ENCODE results near the gene E2F3. TPM values are rescaled to one million over a fixed set of nuclear protein-coding genes. Genes with fewer than 3 reads are reported as not detected.
"Not testable (repeated sequence)": the region's sequence is repeated elsewhere in the genome, so short reads cannot be mapped to it uniquely, and the experiment has no call there.

E2F3 gene
- total RNA-seq, 1 donor from 2014 or later: 39.1 TPM

DNA sequence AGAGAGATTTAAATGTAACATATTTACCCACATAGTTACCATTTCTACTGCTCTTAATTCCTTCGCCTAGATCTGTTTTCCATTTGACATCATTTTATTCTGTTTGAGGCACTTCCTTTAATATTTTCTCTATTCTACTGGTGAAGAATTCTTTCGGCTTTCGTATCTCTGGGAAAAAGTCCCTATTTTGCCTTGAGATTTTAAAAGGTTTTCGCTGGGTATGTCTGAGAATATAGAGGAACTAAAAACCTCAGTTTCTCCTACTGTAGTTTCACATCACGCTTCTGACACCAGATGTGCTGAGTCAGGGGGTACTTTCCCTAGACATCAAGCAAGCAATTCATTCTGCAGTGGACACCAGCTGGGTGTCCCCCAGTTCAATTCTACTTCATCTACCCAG is 61.7 kb downstream of the E2F3 start:
- intact Hi-C loops (cut with micrococcal nuclease): no loop called here

DNA sequence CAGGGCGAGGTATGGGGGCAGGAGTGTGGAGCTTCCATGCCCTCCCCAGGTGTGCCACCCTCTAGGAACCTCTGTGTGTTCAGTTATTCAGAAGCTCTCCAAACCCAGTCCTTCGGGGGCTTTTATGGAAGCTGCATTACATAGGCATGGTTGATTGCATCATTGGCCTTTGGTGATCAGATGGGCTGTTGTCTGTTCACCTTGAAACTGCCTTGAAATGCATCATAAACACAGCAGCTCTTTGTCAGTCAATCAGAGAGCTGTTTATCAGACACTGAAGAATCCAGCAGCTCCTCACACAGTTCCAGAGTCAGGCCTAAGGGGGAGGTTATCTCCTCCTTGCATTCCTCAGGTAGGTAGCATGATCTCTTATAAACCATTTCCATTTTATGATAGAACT is 62.4 kb downstream of the E2F3 start:
- intact Hi-C loops (cut with micrococcal nuclease): no loop called here

DNA sequence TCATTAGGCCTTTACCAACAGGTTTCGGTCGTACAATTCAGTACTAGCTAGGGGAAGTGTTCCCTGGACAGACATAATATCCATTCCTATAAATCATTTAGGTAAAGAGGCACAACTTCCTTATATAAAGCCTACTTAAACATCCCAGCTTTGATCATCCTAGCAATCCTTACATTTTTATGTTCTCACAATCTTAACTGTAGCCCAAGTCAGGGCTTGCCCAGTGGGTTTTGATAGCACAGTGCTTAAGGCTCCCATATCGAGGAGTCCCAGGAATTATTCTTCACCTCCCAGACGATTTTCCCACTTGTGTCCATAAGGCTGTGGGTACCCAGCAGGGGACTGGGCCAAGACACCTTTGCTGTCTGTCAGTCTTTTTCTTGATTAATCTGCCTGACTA is 63.2 kb downstream of the E2F3 start:
- intact Hi-C loops (cut with micrococcal nuclease): no loop called here

DNA sequence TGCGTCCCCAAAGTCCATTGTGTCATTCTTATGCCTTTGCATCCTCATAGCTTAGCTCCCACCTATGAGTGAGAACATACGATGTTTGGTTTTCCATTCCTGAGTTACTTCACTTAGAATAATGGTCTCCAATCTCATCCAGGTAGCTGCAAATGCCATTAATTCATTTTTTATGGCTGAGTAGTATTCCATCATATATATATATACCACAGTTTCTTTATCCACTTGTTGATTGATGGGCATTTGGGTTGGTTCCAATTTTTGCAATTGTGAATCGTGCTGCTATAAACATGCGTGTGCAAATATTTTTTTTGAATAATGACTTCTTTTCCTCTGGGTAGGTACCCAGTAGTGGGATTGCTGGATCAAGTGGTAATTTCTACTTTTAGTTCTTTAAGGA is 63.9 kb downstream of the E2F3 start:
- intact Hi-C loops (cut with micrococcal nuclease): not testable (repeated sequence)

DNA sequence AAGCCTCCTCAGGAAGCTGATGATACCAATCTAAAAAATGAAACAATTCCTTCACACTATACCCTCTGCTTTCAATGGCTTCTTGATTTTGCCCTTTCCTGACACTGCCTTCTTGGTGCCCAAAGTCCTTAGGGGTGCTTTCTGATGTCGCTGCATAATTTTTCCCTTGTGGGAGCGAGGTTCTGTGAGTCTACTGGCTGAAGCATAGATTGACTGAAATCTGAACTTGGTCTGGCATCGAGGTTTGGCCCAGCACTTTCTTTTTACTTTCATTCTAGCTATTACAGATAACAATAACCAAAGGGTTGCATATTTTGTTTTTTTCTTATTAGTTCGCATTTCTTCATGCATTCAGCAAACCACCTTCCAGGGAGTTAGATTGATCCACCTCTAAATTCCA is 65.8 kb downstream of the E2F3 start:
- intact Hi-C loops (cut with micrococcal nuclease): no loop called here

DNA sequence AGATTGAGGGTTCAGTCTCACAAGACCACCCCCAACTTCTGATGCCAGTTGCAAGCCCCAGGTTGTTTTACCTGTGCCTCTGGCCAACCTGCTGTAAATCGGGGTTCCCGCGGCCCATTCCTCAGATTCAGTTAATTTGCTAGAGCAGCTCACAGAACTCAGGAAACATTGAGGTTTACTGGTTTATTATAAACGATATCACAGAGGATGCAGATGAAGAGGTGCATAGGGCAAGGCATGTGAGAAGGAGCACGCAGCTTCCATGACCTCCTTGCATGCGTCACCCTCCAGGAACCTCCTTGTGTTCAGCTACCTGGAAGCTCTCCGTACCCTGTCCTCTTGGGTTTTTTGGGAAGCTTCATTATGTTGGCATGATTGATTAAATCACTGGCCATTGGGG is 66.5 kb downstream of the E2F3 start:
- intact Hi-C loops (cut with micrococcal nuclease): no loop called here

DNA sequence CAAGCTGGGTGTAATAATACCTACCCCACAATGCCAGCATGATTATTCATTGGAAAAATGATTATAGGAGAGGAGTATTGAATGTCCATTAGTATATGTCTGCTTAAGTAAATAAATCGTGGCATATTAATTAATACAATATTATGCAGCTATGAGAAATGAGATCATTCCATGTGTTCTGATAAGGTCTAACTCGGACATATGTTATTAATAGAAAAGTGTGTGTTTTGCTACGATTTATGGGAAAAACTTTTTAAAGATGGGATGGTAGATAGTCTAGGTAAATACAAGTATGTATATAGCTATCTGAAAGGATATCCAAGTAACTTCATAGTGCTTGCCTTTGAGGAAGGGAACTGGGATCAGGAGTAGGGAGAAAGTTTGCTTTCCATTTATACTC is 71.1 kb downstream of the E2F3 start:
- intact Hi-C loops (cut with micrococcal nuclease): no loop called here

DNA sequence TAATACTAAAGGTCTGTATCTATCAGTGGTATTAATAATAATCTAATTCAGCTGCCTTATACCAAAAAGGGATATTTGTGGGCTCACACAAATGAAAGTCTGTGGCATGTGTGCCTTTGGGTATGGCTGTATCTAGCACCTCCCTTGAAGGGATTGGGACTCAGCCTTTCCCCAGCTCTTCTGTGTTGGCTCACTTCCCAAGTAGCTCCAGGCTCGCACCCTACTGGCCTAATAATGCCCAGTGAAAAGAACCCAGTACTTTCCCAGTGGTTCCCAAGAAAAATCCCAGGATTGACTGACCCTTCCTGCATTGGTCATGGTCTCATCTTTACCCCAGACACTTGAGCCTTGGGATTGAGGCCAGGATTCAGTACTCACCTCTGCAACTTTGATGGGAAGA is 71.8 kb downstream of the E2F3 start:
- intact Hi-C loops (cut with micrococcal nuclease): no loop called here

DNA sequence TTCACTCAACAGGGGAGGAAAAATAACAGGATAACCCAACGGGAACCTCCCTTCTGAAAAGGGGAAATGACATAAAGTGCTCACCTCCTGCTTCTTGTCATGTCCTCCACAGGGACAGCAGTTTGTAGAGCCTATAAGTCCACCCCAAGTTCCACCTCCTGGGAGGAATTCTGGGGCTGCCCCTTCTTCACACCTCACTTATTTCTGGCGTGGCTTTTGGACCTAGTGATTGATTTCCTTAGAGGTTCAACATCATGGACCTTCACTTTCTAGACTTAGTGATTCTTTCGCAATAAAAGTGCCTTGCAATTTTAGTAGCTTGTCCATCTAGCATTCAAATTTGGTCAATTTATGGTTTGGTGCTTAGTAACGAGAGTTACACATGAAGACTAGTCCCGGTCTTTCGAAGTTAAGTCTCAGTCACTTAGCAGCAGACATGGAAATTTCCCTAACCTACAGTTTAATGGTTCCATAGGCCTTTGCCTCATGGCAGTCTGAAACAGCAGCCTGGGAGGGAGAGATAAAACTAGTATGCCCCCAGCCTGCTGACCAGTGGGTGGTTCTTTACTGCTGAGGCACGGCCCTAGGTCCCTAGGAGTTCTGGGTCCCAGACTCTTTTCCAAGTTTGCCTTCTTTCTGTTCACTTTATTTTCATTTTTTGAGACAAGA is 73.3 kb downstream of the E2F3 start:
- intact Hi-C loops (cut with micrococcal nuclease): no loop called here

DNA sequence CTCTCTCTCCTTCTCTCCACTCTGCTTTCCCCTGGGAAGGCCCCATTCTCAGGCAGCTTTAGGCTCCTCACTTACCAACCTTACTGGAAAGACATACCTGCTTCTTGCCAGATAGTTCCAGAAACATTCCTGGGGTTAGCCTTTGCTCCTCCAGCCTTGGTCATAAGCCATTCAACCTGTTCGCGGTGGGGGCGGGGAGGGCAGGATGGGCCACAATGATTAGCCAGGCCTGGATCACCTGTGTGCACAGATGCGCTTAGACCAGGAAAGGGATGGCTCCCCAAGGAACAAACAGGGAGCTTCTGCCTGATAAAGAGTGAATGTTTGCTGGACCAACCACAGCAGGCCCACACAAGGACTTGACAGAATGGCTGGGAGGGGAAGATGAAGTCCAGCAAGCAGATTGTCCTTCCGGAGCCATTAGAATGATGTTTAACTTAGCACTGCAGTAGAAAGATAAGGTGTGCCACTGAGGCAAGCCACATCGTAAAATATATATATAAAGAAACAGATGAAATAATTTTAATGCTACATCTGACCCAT is 74.9 kb downstream of the E2F3 start:
- intact Hi-C loops (cut with micrococcal nuclease): no loop called here

DNA sequence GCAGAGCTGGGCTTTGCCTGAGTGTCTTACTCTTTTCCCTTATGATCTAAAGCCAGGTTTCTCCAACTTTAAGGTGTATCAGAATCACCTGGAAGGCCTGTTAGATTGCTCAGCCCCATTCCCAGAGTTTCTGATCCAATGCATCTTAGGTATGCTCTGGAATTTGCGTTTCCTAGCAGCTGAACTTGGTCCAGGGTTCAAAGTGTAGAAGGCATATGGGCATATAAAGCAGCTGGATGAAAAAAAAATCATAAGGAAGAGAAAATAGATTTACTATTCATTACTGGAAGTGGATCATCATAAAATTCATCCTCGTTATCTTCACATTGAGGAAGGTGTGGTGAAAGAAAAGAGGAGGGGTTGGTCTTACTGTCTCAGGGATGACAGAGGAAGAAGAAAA is 75.8 kb downstream of the E2F3 start:
- intact Hi-C loops (cut with micrococcal nuclease): no loop called here

DNA sequence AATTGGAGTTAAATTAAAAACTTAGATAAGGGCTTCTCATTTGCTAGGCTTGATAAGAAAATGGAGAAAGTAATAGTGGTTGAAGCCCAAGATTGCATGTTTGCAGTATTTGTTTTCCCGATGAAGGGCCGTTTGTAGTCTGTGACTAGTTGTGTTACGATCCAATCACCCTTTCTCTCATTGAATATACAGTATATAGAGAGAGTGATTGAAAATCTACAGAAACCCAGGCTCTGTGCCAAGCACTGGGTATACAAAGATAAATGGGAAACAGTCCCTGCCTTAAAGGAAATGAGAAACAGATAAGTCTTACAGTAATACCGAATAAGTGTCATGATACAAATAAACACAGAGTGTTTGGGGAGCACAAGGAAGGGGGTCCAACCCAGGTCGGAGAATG is 77.4 kb downstream of the E2F3 start:
- intact Hi-C loops (cut with micrococcal nuclease): no loop called here

DNA sequence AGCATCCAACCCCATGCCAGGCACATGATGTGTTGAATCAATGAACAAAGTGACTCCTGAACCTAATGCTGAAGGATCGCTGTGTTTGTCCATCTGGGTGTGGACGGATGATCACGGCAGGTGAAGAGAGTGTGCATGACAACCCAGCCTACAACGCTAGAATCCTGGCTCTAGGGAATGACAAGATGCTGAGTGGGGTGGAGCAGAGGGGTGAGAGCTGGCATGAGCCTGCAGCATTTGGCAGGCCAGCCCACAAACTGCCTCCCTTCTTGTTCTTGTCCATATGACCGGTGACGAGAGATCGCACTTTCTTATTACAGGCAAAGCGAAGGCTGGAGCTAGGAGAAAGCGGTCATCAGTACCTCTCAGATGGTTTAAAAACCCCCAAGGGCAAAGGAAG is 77.8 kb downstream of the E2F3 start:
- intact Hi-C loops (cut with micrococcal nuclease): no loop called here

DNA sequence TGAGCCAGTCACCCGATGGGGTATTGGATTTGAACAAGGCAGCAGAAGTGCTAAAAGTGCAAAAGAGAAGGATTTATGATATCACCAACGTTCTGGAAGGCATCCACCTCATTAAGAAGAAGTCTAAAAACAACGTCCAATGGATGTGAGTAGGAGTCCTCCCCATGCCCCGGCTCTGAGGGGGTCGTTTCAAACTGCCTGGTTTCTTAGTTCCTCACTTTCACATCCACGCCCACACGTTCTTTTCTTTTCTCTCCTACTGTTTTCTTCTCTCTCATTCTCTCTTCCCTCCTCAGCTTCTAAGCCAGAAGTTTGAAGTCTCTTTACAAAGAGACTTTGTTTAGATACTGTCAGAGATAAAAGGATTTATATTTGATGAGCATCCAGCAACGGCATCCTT is 79.6 kb downstream of the E2F3 start:
- intact Hi-C loops (cut with micrococcal nuclease): no loop called here

DNA sequence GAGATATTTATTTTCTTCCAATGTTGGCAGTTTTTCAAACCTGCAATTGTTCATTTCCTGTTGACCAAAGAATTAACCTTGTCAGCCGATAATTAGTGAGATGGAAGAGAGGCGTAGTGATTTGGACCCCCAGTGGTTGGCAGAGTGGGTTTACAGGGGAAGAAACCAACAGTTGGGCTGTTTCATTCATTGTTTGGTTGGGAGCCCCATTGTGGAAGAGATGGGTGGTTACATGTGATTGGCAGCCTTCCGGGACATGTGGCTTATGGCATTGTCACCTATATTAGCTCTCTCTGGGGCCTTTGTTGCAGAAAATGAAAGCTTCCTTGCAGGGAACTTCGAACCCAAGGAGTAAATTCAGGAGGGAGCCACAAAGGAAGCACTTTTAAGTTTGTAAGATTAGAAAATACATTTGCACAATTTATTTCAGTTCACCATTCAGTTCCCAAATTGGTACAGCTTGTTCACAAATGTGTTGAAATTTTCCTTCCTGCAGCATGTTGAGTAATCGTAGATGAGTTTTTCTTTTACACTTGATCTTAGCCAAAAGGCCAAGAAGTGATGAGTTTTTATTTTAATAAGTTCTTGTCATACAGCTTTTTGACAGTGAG is 82.3 kb downstream of the E2F3 start:
- intact Hi-C loops (cut with micrococcal nuclease): no loop called here

DNA sequence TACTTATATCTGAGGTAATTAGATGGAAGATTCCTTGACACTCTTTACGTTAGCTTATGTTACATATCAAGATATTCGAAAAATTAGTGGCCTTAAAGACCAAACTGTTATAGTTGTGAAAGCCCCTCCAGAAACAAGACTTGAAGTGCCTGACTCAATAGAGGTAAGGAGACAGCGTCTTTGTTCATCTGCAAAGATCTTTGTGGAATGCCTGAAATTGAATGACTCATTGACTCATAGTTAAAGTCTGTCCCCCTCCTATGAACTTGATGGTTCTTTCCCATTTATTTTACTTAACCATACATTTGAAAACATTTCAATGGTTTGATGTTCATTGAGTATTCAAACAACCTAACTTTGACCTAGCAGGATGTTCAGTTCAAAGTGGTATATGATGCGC is 85.0 kb downstream of the E2F3 start:
- intact Hi-C loops (cut with micrococcal nuclease): no loop called here

DNA sequence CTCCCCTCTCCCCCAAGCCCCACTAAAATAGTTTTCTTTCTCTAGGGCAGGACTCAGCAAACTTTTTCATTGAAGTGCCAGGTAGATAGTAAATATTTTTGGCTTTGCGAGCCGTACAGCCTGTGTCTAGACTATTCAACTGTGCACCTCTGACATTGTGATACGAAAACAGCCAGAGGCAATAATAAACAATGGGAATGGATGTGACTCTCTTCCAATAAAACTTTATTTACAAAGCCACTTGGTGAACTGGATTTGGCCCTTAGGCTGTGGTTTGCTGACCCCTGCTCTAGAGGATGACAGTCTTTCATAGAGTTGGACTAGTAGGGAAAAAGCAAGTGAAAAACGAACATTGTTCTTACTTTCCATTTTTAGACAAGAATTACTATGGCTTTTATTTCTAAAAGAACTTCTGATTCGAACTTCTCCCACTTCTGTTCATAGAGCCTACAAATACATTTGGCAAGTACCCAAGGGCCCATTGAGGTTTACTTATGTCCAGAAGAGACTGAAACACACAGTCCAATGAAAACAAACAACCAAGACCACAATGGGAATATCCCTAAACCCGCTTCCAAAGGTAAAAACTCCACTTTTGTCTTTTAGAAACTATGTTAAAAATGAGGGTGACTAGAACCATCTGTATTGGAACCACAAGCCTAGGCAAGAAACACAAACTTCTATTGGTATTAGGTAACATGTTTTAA is 86.1 kb downstream of the E2F3 start:
- intact Hi-C loops (cut with micrococcal nuclease): no loop called here

DNA sequence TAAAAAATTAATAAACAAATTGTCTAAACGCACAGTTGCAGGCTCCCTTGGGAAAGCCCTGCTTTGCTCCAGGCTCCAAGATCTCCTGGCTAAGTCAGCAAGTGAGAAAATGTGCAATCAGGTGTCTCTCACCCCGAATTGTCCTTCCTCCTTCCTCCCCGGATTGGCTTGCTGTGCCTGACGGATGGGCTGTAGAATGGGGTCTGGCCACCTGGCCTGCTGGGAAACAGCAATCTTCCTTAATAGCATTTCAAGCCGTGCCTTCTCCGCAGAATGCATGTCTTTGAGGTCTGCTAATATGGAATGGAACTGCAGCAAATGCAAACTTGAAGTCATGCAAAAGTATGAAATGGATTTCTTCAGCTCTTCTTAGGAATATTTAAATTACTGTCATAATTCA is 88.9 kb downstream of the E2F3 start:
- intact Hi-C loops (cut with micrococcal nuclease): no loop called here

DNA sequence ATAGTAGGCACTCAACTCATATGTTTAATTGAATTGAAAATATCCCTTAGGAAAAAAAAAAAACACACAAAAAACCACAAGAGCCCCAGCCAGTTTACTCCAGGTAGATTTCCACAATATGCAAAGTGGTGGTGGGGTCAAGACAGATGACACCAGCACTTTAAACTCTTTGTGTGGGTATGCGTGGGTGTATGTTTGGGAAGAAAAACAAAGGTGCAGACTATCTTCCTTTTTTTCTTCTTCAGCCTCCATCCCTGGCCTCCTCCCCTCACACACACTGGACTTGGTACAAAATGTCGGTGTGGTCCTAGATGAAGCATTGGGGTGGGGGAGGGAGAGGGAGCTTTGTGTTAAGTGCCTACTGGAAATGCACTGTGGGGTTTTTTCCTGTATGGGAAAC is 90.4 kb downstream of the E2F3 start:
- intact Hi-C loops (cut with micrococcal nuclease): no loop called here

DNA sequence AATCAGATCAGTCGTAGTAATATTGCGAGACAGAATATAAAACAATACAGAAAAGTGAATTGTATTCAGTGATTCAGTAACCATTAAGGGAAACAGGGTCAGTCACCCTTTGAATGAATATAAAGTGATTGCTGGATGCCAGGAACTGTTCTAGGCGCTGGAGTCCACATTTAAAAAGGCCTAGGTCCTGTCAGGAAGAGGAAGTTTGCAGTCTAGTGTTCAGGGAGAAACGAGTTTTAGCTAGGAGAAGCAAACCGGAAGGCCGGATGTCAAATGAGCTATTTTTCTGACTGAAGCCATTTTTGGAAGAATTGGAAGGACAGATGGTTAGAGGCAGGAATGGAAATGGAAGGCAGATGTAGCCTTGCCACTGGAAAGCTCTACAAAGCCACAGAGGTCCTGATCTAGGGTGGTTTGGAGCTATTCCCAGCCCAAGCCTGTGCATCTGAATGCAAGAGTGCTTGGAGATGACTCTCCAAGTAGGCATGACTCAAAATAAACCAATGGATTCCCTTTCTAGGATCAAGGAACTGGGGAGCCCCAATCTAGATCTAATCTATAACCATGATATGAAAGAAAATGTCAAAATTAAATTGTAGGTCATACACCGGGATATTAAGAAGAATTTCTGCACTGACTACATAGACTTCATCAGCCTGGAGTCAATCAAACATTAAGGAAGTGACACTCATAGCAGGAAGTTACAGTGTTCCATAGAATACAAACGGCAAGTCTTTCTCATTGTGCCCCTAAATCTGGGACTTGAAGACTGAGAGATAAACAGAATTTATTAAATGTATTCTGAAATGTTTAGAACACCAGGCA is 95.7 kb downstream of the E2F3 start:
- intact Hi-C loops (cut with micrococcal nuclease): no loop called here

DNA sequence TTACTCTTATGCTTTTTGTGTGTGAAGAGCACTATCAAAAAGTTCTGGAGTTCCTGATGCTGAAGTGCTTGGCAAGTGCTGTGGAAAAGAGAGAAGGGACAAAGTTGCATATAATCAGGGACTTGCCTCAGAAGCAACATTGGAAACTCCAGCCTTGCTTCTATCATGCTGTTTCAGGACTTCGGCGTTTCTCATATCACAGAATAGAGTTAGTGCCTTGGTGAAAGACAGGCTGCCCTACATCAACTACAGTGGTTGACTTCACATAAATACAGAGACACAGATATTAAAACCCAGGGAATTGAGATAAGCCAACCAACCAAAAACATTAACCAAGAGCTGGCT is 96.3 kb downstream of the E2F3 start:
- intact Hi-C loops (cut with micrococcal nuclease): no loop called here

DNA sequence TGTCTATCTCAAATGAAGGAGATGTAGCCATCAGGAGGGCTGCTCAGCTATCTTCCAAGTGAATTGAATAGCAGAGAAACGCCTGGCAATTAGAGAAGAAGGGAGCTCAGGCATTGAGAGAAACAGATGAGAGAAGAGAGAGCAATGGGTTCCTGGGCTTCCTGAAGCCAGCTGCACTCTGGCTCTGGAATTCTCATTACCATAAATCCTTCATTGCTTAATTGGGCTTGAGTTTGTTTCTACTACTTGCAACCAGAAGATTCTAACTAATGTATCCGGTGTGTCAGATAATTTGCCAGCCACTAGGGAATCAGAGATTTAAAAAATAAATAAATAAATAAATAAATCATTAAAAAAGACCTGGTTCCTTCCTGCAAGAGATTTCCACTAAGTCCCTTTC is 107.5 kb downstream of the E2F3 start:
- intact Hi-C loops (cut with micrococcal nuclease): no loop called here
